ENCODE measurements around the gene FAM180B. TPM values are rescaled to one million over a fixed set of nuclear protein-coding genes. Genes with fewer than 3 reads are reported as not detected.
A peak's percentile ranks its signal among the peaks of the same experiment; 100 is the strongest.
"Not testable (repeated sequence)": the region's sequence is repeated elsewhere in the genome, so short reads cannot be mapped to it uniquely, and the experiment has no call there.

Gene FAM180B
- total and polyA plus RNA-seq, 12 donors = 0.16 to 0.38 (median 0.24) TPM; not detected in 9

- DNase-seq = no peak
- WGBS, 4 donors = 92 to 100% (median 96%) methylated on average over 2 of the region's 2 CpGs
- Histone ChIP-seq H3K4me3 (no peak overlapping the region), H3K27ac (no peak overlapping the region), H3K36me3 (replicated peaks in 1 of 2) (no peaks in the 10 kb centered on the region), H3K27me3 (no peaks in the 10 kb centered on the region), H3K9me3 (replicated peaks in 1 of 3) (no peaks in the 10 kb centered on the region), H3K4me1 (replicated peaks in 1 of 2) (peaks cover 29 to 46% of the 10 kb centered on the region in 2 donors)
- TF ChIP-seq POLR2A (IDR thresholded peaks at IDR 0.05) (no peak), CTCF (IDR thresholded peaks at IDR 0.05) (no peak)
- intact Hi-C loops (cut with DNase I) = no loop called here
Observed at GRCh38 chr11:47541070-47541469, 45.4 kb upstream of the FAM180B start.

GRCh38 chr11:47545298-47545697, 41.2 kb upstream of the FAM180B start:
- intact Hi-C loops (cut with DNase I) = no loop called here
- no peak overlapping the region for H3K27ac ChIP-seq
- TF ChIP-seq POLR2A (IDR thresholded peaks at IDR 0.05) (no peak), CTCF (IDR thresholded peaks at IDR 0.05) (no peak)
- 94 to 96% (median 95%) methylated on average over 6 of the region's 6 CpGs for WGBS, 4 donors
- no peak overlapping the region for H3K4me3 ChIP-seq
- DNase-seq = no peak
- no peaks in the 10 kb centered on the region for H3K27me3 ChIP-seq
- H3K9me3 ChIP-seq (replicated peaks in 1 of 3) = no peaks in the 10 kb centered on the region
- no peaks in the 10 kb centered on the region for H3K36me3 ChIP-seq (replicated peaks in 1 of 2)
- peaks cover 23 to 46% of the 10 kb centered on the region in 2 donors for H3K4me1 ChIP-seq (replicated peaks in 1 of 2)

GRCh38 chr11:47546274-47546673, 40.2 kb upstream of the FAM180B start:
- intact Hi-C loops (cut with DNase I); H3K36me3 ChIP-seq (replicated peaks in 1 of 2); H3K27me3 ChIP-seq; H3K9me3 ChIP-seq (replicated peaks in 1 of 3); H3K4me3 ChIP-seq; H3K27ac ChIP-seq: not testable (repeated sequence)
- DNase-seq = peak in 1 of 7 donors; percentile 37
- 77 to 98% (median 94%) methylated on average over 7 of the region's 7 CpGs for WGBS, 4 donors
- H3K4me1 ChIP-seq (replicated peaks in 1 of 2) = peaks cover 24 to 46% of the 10 kb centered on the region in 2 donors

GRCh38 chr11:47550288-47551047, 36.0 kb upstream of the FAM180B start:
- TF ChIP-seq CTCF (IDR thresholded peaks at IDR 0.05) = no peak
- TF ChIP-seq POLR2A (IDR thresholded peaks at IDR 0.05) = no peak
- peaks cover 31 to 51% of the 10 kb centered on the region in 2 donors for H3K4me1 ChIP-seq (replicated peaks in 1 of 2)
- no peaks in the 10 kb centered on the region for H3K36me3 ChIP-seq (replicated peaks in 1 of 2)
- peak overlapping the region in 3 of 5 donors; percentile 21 to 94 (median 92) for H3K27ac ChIP-seq
- 70 to 85% (median 80%) methylated on average over 10 of the region's 10 CpGs for WGBS, 4 donors
- H3K9me3 ChIP-seq (replicated peaks in 1 of 3) = no peaks in the 10 kb centered on the region
- intact Hi-C loops (cut with DNase I) = loop anchor here (5.0 kb wide), 2 partner anchors 73 to 83 kb away; no protein-coding TSS in a partner anchor
- DNase-seq = peak in 1 of 7 donors; percentile 47
- H3K4me3 ChIP-seq = no peak overlapping the region
- H3K27me3 ChIP-seq = no peaks in the 10 kb centered on the region

GRCh38 chr11:47551086-47551485, 35.4 kb upstream of the FAM180B start:
- no peak for DNase-seq
- H3K9me3 ChIP-seq (replicated peaks in 1 of 3) = no peaks in the 10 kb centered on the region
- H3K27me3 ChIP-seq = no peaks in the 10 kb centered on the region
- no peaks in the 10 kb centered on the region for H3K36me3 ChIP-seq (replicated peaks in 1 of 2)
- peaks cover 31 to 51% of the 10 kb centered on the region in 2 donors for H3K4me1 ChIP-seq (replicated peaks in 1 of 2)
- TF ChIP-seq CTCF (IDR thresholded peaks at IDR 0.05) (peak in 3 of 6 experiments; percentile 2 to 21 (median 19)), POLR2A (IDR thresholded peaks at IDR 0.05) (no peak)
- intact Hi-C loops (cut with DNase I) = loop anchor here (5.0 kb wide), 2 partner anchors 74 to 84 kb away; no protein-coding TSS in a partner anchor
- H3K27ac ChIP-seq = peak overlapping the region in 2 of 5 donors; percentile 92 to 94
- peak overlapping the region in 1 of 4 donors; percentile 71 for H3K4me3 ChIP-seq

Measured in adrenal gland (tissue), 12 donors.